H9 (cell line): ENCODE measurements around the gene GYG1. TPM values are rescaled to one million over a fixed set of nuclear protein-coding genes. Genes with fewer than 3 reads are reported as not detected.

Experiments
- DNase-seq: peaks from one replicate; pipeline ENCODE4 v3.0.0-alpha.2; 2017
- H2AFZ ChIP-seq: one replicate; pipeline ENCODE4 v1.6.1; 2013; ENCODE audit warnings: mild to moderate bottlenecking, low read length, control low read depth, moderate library complexity
- H2AK5ac ChIP-seq: 2 replicates; pipeline ENCODE4 v1.6.1; 2013; ENCODE audit warnings: low read length, control low read depth, mixed read lengths; ENCODE audit not compliant: insufficient read length
- H2BK120ac ChIP-seq: one replicate; pipeline ENCODE4 v1.6.1; 2013; ENCODE audit warnings: low read depth, mild to moderate bottlenecking, low read length, control low read depth, inconsistent platforms; ENCODE audit not compliant: poor library complexity, severe bottlenecking
- H2BK12ac ChIP-seq: 2 replicates; pipeline ENCODE4 v1.6.1; 2013; ENCODE audit warnings: low read length, control low read depth, mixed read lengths, low read depth; ENCODE audit not compliant: insufficient read length
- H2BK15ac ChIP-seq: 2 replicates; pipeline ENCODE4 v1.6.1; 2013; ENCODE audit warnings: low read depth, low read length, control low read depth
- H2BK20ac ChIP-seq: one replicate; pipeline ENCODE4 v1.6.1; 2013; ENCODE audit warnings: low read depth, mild to moderate bottlenecking, low read length, control low read depth, inconsistent platforms; ENCODE audit not compliant: poor library complexity, severe bottlenecking
- H2BK5ac ChIP-seq: 2 replicates; pipeline ENCODE4 v1.6.1; 2013; ENCODE audit warnings: low read length, control low read depth, mixed read lengths; ENCODE audit not compliant: insufficient read length
- H3K14ac ChIP-seq: 2 replicates; pipeline ENCODE4 v1.6.1; 2013; ENCODE audit warnings: low read length, control low read depth; ENCODE audit not compliant: insufficient read depth
- H3K18ac ChIP-seq: 2 replicates; pipeline ENCODE4 v1.6.1; 2013; ENCODE audit warnings: low read depth, mild to moderate bottlenecking, mixed read lengths, low read length, control low read depth; ENCODE audit not compliant: insufficient read length
- H3K23ac ChIP-seq: 2 replicates; pipeline ENCODE4 v1.6.1; 2013; ENCODE audit warnings: low read length, control low read depth, mixed read lengths, low read depth; ENCODE audit not compliant: insufficient read length
- H3K23me2 ChIP-seq: 2 replicates; pipeline ENCODE4 v1.6.1; 2013; ENCODE audit warnings: low read depth, mild to moderate bottlenecking, mixed read lengths, low read length, control low read depth; ENCODE audit not compliant: insufficient read length, poor library complexity, severe bottlenecking
- H3K27ac ChIP-seq: 2 replicates; pipeline ENCODE4 v1.5.1; 2013; ENCODE audit warnings: low read length, control low read depth, mixed read lengths, low read depth; ENCODE audit not compliant: insufficient read length
- H3K27me3 ChIP-seq: 2 replicates; pipeline ENCODE4 v1.6.1; 2013; ENCODE audit warnings: low read length, control low read depth, inconsistent platforms; ENCODE audit not compliant: insufficient read depth
- H3K4ac ChIP-seq: 2 replicates; pipeline ENCODE4 v1.6.1; 2013; ENCODE audit warnings: low read depth, mild to moderate bottlenecking, control low read depth, inconsistent platforms, low read length, moderate library complexity
- H3K4me1 ChIP-seq: 2 replicates; pipeline ENCODE4 v1.6.1; 2013; ENCODE audit warnings: low read length, control low read depth, inconsistent platforms; ENCODE audit not compliant: insufficient read depth
- H3K4me2 ChIP-seq: 2 replicates; pipeline ENCODE4 v1.6.1; 2013; ENCODE audit warnings: low read length, control low read depth, mixed read lengths; ENCODE audit not compliant: insufficient read length, insufficient read depth
- H3K56ac ChIP-seq: 2 replicates; pipeline ENCODE4 v1.6.1; 2013; ENCODE audit warnings: low read depth, mild to moderate bottlenecking, mixed read lengths, low read length, control low read depth; ENCODE audit not compliant: insufficient read length
- H3K79me1 ChIP-seq: 2 replicates; pipeline ENCODE4 v1.6.1; 2013; ENCODE audit warnings: low read depth, mild to moderate bottlenecking, moderate library complexity, low read length, control low read depth, inconsistent platforms; ENCODE audit not compliant: insufficient read depth, poor library complexity, severe bottlenecking
- H3K79me2 ChIP-seq: 2 replicates; pipeline ENCODE4 v1.6.1; 2013; ENCODE audit warnings: low read length, control low read depth, inconsistent platforms; ENCODE audit not compliant: insufficient read depth
- H3K9ac ChIP-seq: 2 replicates; pipeline ENCODE4 v1.6.1; 2013; ENCODE audit warnings: low read length, control low read depth, mixed read lengths; ENCODE audit not compliant: insufficient read length; ENCODE audit errors: extremely low read depth
- H3K9me3 ChIP-seq: one replicate; pipeline ENCODE4 v1.6.1; 2013; ENCODE audit warnings: low read depth, low read length, inconsistent platforms; ENCODE audit not compliant: control insufficient read depth
- H3T11ph ChIP-seq: one replicate; pipeline ENCODE4 v1.6.1; 2013; ENCODE audit warnings: mild to moderate bottlenecking, low read length, control low read depth, inconsistent platforms
- H4K20me1 ChIP-seq: one replicate; pipeline ENCODE4 v1.6.1; 2013; ENCODE audit not compliant: control insufficient read depth, insufficient read length, insufficient read depth
- H4K5ac ChIP-seq: 2 replicates; pipeline ENCODE4 v1.6.1; 2013; ENCODE audit warnings: low read depth, mild to moderate bottlenecking, mixed read lengths, low read length, control low read depth; ENCODE audit not compliant: insufficient read length
- H4K8ac ChIP-seq: replicated peaks from 2 replicates; pipeline ENCODE4 v1.6.1; 2013; ENCODE audit warnings: low read length, control low read depth, mixed read lengths, low read depth; ENCODE audit not compliant: insufficient read length
- H4K91ac ChIP-seq: 2 replicates; pipeline ENCODE4 v1.6.1; 2013; ENCODE audit warnings: low read depth, mild to moderate bottlenecking, moderate library complexity, mixed read lengths, low read length, control low read depth; ENCODE audit not compliant: insufficient read length
- H3K27ac Mint-ChIP-seq, 3 experiments: 2 replicates in 2 of 3; 3 replicates in 1 of 3; pipeline ENCODE4 v1.8.0; 2020 to 2021; ENCODE audit warnings: mixed read lengths in 3 of 3, mild to moderate bottlenecking in 1 of 3, moderate library complexity in 1 of 3
- H3K27me3 Mint-ChIP-seq: 2 replicates; pipeline ENCODE4 v1.8.0; 2021; ENCODE audit warnings: low read depth, mild to moderate bottlenecking, moderate library complexity, mixed read lengths
- H3K36me3 Mint-ChIP-seq, 3 experiments: 2 replicates in 2 of 3; 3 replicates in 1 of 3; pipeline ENCODE4 v1.8.0; 2020 to 2021; ENCODE audit warnings: low read depth in 3 of 3, mixed read lengths in 3 of 3; ENCODE audit not compliant: insufficient read depth in 1 of 3
- H3K4me1 Mint-ChIP-seq, 2 experiments: 2 replicates each; pipeline ENCODE4 v1.8.0; 2020; ENCODE audit warnings: mixed read lengths in 2 of 2
- H3K4me3 Mint-ChIP-seq, 2 experiments: 2 replicates in 1 of 2; 3 replicates in 1 of 2; pipeline ENCODE4 v1.8.0; 2020 to 2021; ENCODE audit warnings: mild to moderate bottlenecking in 2 of 2, mixed read lengths in 2 of 2, moderate library complexity in 1 of 2
- H3K9me3 Mint-ChIP-seq, 2 experiments: 2 replicates in 1 of 2; 3 replicates in 1 of 2; pipeline ENCODE4 v1.8.0; 2020; ENCODE audit warnings: mild to moderate bottlenecking in 2 of 2, mixed read lengths in 2 of 2, moderate library complexity in 1 of 2
- WGBS: extraction: QIAGEN DNeasy Blood & Tissue Kit; methylation state at CpG from one replicate; pipeline ENCODE4 v1.1.7; 2013; ENCODE audit warnings: missing lambda C conversion rate, low lambda C conversion rate, mixed read lengths; ENCODE audit not compliant: insufficient read length; ENCODE audit errors: extremely low coverage; 5-methylcytosine and 5-hydroxymethylcytosine counted together
- total RNA-seq: library from RNA; stranded (reverse); gene quantifications from 2 replicates; pipeline ENCODE4 v1.2.1, GENCODE V29; 2021
- TF ChIP-seq, protein P1 (sequence below): fragments of 200-600 bp; sonication (generic); conservative IDR thresholded peaks from 3 replicates; pipeline ENCODE4 v1.8.0; 2021; ENCODE audit warnings: antibody characterized with exemption, mild to moderate bottlenecking

The GYG1 gene
- total RNA-seq, 1 experiment from 2014 or later: 31.5 TPM

DNA sequence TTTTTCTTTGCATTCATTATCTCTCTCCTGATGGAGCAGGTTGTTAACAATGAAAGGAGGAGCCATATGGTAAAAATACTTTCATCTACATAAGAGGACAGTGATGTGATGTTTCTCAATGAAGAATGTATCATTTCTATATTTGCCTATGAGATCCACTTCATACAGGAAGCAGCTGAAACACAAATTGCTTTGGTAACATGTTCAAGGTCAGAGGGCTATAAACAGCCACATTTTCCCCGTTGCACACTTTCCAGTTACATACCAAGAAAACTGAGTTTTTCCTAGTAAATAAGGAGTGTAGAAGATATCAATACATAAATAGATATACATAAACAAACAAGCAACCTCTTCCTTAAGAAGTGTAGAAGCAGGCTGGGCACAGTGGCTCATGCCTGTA is 32.6 kb upstream of the GYG1 start:
- no peak overlapping the region for H3K27ac Mint-ChIP-seq
- no peaks in the 10 kb centered on the region for H4K20me1 ChIP-seq
- no CpG with 5 or more reads among the region's 1 CpG for whole genome bisulfite sequencing
- no peak overlapping the region for H2BK15ac ChIP-seq
- H3K4me3 Mint-ChIP-seq: no peak overlapping the region
- no peak overlapping the region for H3K18ac ChIP-seq
- H3K4ac ChIP-seq: no peak overlapping the region
- H3K27me3 ChIP-seq: no peaks in the 10 kb centered on the region
- H3K36me3 Mint-ChIP-seq: no peaks in the 10 kb centered on the region; a peak in 1 of 7 replicates
- no peaks in the 10 kb centered on the region for H3K23me2 ChIP-seq
- no peak overlapping the region for H3K9ac ChIP-seq
- H4K8ac ChIP-seq: no peak overlapping the region
- no peaks in the 10 kb centered on the region for H3K79me1 ChIP-seq
- no peak overlapping the region for H3K14ac ChIP-seq
- H3K4me1 ChIP-seq: no peaks in the 10 kb centered on the region
- TF ChIP-seq, protein P1, sequence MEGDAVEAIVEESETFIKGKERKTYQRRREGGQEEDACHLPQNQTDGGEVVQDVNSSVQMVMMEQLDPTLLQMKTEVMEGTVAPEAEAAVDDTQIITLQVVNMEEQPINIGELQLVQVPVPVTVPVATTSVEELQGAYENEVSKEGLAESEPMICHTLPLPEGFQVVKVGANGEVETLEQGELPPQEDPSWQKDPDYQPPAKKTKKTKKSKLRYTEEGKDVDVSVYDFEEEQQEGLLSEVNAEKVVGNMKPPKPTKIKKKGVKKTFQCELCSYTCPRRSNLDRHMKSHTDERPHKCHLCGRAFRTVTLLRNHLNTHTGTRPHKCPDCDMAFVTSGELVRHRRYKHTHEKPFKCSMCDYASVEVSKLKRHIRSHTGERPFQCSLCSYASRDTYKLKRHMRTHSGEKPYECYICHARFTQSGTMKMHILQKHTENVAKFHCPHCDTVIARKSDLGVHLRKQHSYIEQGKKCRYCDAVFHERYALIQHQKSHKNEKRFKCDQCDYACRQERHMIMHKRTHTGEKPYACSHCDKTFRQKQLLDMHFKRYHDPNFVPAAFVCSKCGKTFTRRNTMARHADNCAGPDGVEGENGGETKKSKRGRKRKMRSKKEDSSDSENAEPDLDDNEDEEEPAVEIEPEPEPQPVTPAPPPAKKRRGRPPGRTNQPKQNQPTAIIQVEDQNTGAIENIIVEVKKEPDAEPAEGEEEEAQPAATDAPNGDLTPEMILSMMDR: no peak
- H3K27me3 Mint-ChIP-seq: no peaks in the 10 kb centered on the region
- no peak overlapping the region for H3K27ac ChIP-seq
- no peak overlapping the region for H2BK120ac ChIP-seq
- H4K91ac ChIP-seq: no peak overlapping the region
- no peak overlapping the region for H2BK5ac ChIP-seq
- H3T11ph ChIP-seq: no peak overlapping the region
- no peak overlapping the region for H3K4me2 ChIP-seq
- peaks cover 20 to 33% of the 10 kb centered on the region in 2 experiments for H3K4me1 Mint-ChIP-seq
- H3K9me3 Mint-ChIP-seq: no peaks in the 10 kb centered on the region
- H4K5ac ChIP-seq: no peak overlapping the region
- no peak overlapping the region for H2BK20ac ChIP-seq
- no peak overlapping the region for H2AFZ ChIP-seq
- no peak for DNase-seq
- H3K9me3 ChIP-seq: no peaks in the 10 kb centered on the region
- no peak overlapping the region for H3K23ac ChIP-seq
- H2BK12ac ChIP-seq: no peak overlapping the region
- no peak overlapping the region for H3K56ac ChIP-seq
- no peaks in the 10 kb centered on the region for H3K79me2 ChIP-seq
- no peak overlapping the region for H2AK5ac ChIP-seq
